Epithelial cell of prostate (primary cell): ENCODE results near the gene TAC4.

Source experiments
- DNase-seq: peaks from one replicate; pipeline ENCODE4 v3.0.0-alpha.2; 2011; ENCODE audit warnings: low read depth, low spot score
- H3K27ac ChIP-seq: fragments of 450-650 bp; 2 replicates; pipeline ENCODE4 v1.5.1; 2017; ENCODE audit warnings: mild to moderate bottlenecking

Gene TAC4

DNA sequence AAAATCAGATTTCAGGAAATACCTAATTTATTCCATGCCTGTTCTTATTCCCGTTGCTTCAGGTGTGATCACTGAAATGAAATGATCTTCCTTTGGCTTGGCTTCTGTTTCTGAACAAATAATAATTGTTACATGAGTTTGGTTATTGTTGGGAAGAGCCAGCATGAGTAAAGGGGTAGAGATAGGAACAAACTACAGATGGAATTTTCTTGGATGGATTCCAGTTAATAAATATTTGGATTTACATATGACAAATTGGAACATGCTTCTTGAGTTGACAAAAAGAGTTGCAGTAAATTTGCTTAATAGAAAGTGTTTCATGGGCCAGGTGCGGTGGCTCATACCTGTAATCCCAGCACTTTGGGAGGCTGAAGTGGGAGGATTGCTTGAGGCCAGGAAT lies 28.2 kb downstream of the TAC4 start:
- no peak for DNase-seq
- H3K27ac ChIP-seq: no peak overlapping the region

DNA sequence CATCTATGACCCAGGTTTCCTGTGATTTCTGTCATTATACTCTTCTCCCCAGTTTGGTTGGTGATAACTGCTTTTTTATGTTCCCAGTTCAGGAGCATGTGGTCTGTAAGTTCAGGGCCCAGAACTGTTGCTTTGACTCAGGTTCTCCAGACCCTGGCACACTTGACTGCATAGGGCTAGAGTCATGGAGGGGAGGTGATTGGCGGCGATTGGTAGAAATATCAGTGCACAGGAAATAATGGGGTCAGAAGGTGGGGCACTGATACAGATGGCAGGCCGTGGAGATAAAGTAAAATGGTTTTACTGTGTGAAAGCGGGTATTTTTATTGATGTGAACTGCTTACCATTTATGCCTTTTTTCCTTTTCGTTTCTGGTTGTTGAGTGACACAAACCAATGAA lies 28.7 kb downstream of the TAC4 start:
- H3K27ac ChIP-seq: no peak overlapping the region
- no peak for DNase-seq

DNA sequence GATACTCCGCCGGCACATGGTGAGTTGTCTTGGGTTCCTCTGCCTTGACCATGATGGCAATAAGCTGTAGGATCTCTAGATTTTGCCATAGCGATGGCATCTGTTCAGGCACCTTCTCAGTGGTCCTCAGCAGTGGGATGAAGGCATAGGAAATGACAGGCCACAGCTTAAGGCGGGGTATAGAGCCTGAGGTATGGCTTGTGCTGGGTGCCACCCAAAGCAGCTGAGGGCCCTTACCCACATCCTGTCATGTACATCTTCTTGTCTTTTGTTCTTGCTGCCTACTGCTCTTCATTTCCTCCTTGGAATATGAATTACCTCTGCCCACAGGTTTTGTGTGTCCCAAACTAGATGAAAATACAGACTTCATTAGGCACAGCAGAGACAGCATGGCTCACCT lies 29.9 kb downstream of the TAC4 start:
- DNase-seq: no peak
- no peak overlapping the region for H3K27ac ChIP-seq

- DNase-seq: no peak
- H3K27ac ChIP-seq: peak overlapping the region; percentile 39
These were observed 32.0 kb downstream of the TAC4 start for GRCh38 chr17:49815761-49816281.

DNA sequence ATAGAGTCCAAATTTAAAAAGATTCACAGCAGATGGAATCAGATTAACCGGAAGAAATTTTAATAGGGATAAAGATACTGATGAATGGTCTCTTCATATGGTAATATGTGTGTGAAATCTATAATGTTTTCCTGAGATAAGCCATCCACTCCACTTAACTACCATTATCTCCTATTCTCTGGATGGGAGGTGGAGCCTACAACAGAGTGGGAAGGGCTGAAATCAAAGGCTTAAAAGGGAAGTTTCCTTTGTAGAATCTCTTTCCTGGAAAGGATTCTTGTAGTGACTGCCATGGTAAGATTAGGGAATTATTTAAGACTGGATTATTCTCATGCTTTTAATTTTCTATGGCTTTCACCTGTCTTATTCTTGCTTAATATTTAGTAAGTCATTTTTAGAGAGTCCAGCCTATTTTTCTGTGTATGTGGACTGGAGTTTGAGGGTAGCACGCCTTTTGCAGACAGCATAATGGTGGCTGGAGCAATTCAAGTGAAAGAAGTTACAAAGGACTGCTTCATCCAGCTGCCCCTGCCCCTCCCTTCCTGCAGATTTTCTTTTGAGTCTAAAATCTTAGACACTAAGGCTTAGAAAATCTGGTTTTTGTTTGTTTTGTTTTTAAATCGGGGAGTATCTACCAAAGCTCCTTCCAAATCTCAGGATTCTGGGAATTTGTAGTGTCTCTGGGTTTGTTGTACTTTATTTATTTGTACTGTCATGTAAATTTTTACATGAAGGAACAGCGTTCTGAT lies 32.9 kb downstream of the TAC4 start:
- peak overlapping the region; percentile 39 for H3K27ac ChIP-seq
- DNase-seq: no peak

GRCh38 chr17:49809056-49809455 lies 38.8 kb downstream of the TAC4 start:
- H3K27ac ChIP-seq: no peak overlapping the region
- no peak for DNase-seq

DNA sequence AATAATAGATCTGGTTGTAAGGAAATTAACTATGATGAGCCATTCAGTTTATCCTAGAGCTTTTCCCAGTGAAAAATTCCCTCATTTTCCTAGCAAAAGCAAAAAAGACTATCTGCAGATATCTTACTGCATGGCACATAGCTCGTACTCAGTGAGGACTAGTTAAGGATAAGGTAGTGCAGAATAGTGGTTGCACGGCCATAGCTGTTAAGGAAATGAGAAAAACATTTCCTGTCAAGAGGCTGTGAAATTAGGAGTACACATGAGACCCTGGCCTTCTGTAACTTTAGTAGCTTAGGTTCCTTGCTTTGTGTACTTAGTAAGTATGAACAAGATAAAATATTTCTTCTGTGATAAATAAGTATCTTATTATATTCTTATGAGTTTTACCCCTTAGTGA lies 49.1 kb downstream of the TAC4 start:
- no peak for DNase-seq
- H3K27ac ChIP-seq: no peak overlapping the region

DNA sequence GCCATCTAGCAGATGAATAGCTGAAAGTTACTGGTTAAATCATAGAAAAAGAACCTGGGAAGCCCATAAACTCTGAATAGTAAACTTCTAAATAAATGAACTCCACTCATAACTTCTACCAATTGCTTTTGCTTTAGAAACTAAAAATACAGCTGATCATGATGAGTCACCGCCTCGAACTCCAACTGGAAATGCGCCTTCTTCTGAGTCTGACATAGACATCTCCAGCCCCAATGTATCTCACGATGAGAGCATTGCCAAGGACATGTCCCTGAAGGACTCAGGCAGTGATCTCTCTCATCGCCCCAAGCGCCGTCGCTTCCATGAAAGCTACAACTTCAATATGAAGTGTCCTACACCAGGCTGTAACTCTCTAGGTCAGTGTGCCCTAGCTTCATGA lies 49.7 kb downstream of the TAC4 start:
- H3K27ac ChIP-seq: no peak overlapping the region
- no peak for DNase-seq

- DNase-seq: no peak
These were observed 52.5 kb downstream of the TAC4 start for GRCh38 chr17:49795372-49795771.

GRCh38 chr17:49793309-49793708 lies 54.6 kb downstream of the TAC4 start:
- no peak for DNase-seq
- no peak overlapping the region for H3K27ac ChIP-seq

More at GRCh38 chr17:49795372-49795771, 52.5 kb downstream of the TAC4 start:
- H3K27ac ChIP-seq: no peak overlapping the region

DNA sequence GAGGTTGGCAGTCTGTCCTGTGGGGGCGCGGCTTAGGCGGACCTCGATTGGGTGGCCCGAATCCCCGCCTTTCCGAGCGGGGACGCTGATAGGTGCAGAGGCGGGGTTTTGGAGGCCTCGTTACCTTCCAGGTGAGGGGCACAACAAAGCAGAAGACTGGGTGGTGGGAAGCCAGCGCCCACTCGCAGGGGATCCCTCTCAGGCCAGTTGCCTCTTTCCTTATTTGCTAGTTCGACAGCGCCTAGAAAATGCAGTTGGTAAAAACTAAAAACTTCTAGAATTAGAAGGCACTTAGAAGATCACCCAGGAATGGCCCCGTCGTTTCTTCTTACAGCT lies 58.7 kb downstream of the TAC4 start:
- no peak for DNase-seq
- peak overlapping the region; percentile 91 for H3K27ac ChIP-seq

DNA sequence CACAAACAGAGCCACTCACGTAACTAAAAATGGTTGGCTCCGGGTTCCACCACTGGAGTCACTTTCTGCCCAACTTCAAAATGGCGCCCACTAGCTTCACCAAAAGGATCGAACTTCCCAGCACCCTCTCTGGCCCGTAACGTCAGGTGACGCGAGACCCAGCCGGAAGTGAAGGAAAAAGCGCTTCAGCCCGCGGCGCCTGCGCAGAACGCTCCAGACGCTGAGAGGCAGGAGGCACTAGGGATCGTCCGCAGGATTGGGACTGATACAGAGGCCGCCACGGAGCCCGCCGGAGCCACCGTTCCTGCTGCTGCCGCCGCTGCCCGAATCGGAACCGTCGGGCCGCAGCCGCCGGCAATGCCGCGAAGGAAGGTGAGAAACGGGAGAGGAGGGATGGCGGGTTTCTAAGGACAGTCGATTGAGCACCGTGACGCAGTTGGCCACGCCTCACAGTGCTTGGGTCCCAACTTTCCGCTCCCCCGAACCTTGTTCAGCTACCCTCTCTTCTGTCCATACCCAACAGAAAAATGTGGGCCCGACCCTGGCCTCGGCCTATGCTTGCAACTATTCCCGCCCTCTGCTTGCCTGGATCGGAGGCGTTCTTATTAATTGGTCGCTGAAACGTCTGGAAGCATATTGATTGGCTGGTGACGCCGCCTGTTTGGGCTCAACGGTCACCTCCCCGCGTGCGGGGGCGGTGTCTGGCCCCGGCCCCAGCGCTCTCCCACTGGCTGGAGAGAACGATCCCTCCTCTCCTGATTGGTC lies 59.2 kb downstream of the TAC4 start, which contains the start of gene KAT7:
Gene KAT7 (plus strand): TSS at position 204 of the 765 bp plus-strand sequence. CDS start 154 bp downstream, at position 358.
- DNase-seq: peak; percentile 96
- H3K27ac ChIP-seq: peak within 1 kb of the TSS; percentile 91
